H9 (cell line): Measurements from ENCODE around the gene MPV17L2. TPM values are rescaled to one million over a fixed set of nuclear protein-coding genes. Genes with fewer than 3 reads are reported as not detected.

Experiments
- DNase-seq: peaks from one replicate; pipeline ENCODE4 v3.0.0-alpha.2; 2017
- H2AFZ ChIP-seq: one replicate; pipeline ENCODE4 v1.6.1; 2013; ENCODE audit warnings: mild to moderate bottlenecking, low read length, control low read depth, moderate library complexity
- H2AK5ac ChIP-seq: 2 replicates; pipeline ENCODE4 v1.6.1; 2013; ENCODE audit warnings: low read length, control low read depth, mixed read lengths; ENCODE audit not compliant: insufficient read length
- H2BK120ac ChIP-seq: one replicate; pipeline ENCODE4 v1.6.1; 2013; ENCODE audit warnings: low read depth, mild to moderate bottlenecking, low read length, control low read depth, inconsistent platforms; ENCODE audit not compliant: poor library complexity, severe bottlenecking
- H2BK12ac ChIP-seq: 2 replicates; pipeline ENCODE4 v1.6.1; 2013; ENCODE audit warnings: low read length, control low read depth, mixed read lengths, low read depth; ENCODE audit not compliant: insufficient read length
- H2BK15ac ChIP-seq: 2 replicates; pipeline ENCODE4 v1.6.1; 2013; ENCODE audit warnings: low read depth, low read length, control low read depth
- H2BK20ac ChIP-seq: one replicate; pipeline ENCODE4 v1.6.1; 2013; ENCODE audit warnings: low read depth, mild to moderate bottlenecking, low read length, control low read depth, inconsistent platforms; ENCODE audit not compliant: poor library complexity, severe bottlenecking
- H2BK5ac ChIP-seq: 2 replicates; pipeline ENCODE4 v1.6.1; 2013; ENCODE audit warnings: low read length, control low read depth, mixed read lengths; ENCODE audit not compliant: insufficient read length
- H3K14ac ChIP-seq: 2 replicates; pipeline ENCODE4 v1.6.1; 2013; ENCODE audit warnings: low read length, control low read depth; ENCODE audit not compliant: insufficient read depth
- H3K18ac ChIP-seq: 2 replicates; pipeline ENCODE4 v1.6.1; 2013; ENCODE audit warnings: low read depth, mild to moderate bottlenecking, mixed read lengths, low read length, control low read depth; ENCODE audit not compliant: insufficient read length
- H3K23ac ChIP-seq: 2 replicates; pipeline ENCODE4 v1.6.1; 2013; ENCODE audit warnings: low read length, control low read depth, mixed read lengths, low read depth; ENCODE audit not compliant: insufficient read length
- H3K23me2 ChIP-seq: 2 replicates; pipeline ENCODE4 v1.6.1; 2013; ENCODE audit warnings: low read depth, mild to moderate bottlenecking, mixed read lengths, low read length, control low read depth; ENCODE audit not compliant: insufficient read length, poor library complexity, severe bottlenecking
- H3K27ac ChIP-seq: 2 replicates; pipeline ENCODE4 v1.5.1; 2013; ENCODE audit warnings: low read length, control low read depth, mixed read lengths, low read depth; ENCODE audit not compliant: insufficient read length
- H3K27me3 ChIP-seq: 2 replicates; pipeline ENCODE4 v1.6.1; 2013; ENCODE audit warnings: low read length, control low read depth, inconsistent platforms; ENCODE audit not compliant: insufficient read depth
- H3K4ac ChIP-seq: 2 replicates; pipeline ENCODE4 v1.6.1; 2013; ENCODE audit warnings: low read depth, mild to moderate bottlenecking, control low read depth, inconsistent platforms, low read length, moderate library complexity
- H3K4me1 ChIP-seq: 2 replicates; pipeline ENCODE4 v1.6.1; 2013; ENCODE audit warnings: low read length, control low read depth, inconsistent platforms; ENCODE audit not compliant: insufficient read depth
- H3K4me2 ChIP-seq: 2 replicates; pipeline ENCODE4 v1.6.1; 2013; ENCODE audit warnings: low read length, control low read depth, mixed read lengths; ENCODE audit not compliant: insufficient read length, insufficient read depth
- H3K56ac ChIP-seq: 2 replicates; pipeline ENCODE4 v1.6.1; 2013; ENCODE audit warnings: low read depth, mild to moderate bottlenecking, mixed read lengths, low read length, control low read depth; ENCODE audit not compliant: insufficient read length
- H3K79me1 ChIP-seq: 2 replicates; pipeline ENCODE4 v1.6.1; 2013; ENCODE audit warnings: low read depth, mild to moderate bottlenecking, moderate library complexity, low read length, control low read depth, inconsistent platforms; ENCODE audit not compliant: insufficient read depth, poor library complexity, severe bottlenecking
- H3K79me2 ChIP-seq: 2 replicates; pipeline ENCODE4 v1.6.1; 2013; ENCODE audit warnings: low read length, control low read depth, inconsistent platforms; ENCODE audit not compliant: insufficient read depth
- H3K9ac ChIP-seq: 2 replicates; pipeline ENCODE4 v1.6.1; 2013; ENCODE audit warnings: low read length, control low read depth, mixed read lengths; ENCODE audit not compliant: insufficient read length; ENCODE audit errors: extremely low read depth
- H3K9me3 ChIP-seq: one replicate; pipeline ENCODE4 v1.6.1; 2013; ENCODE audit warnings: low read depth, low read length, inconsistent platforms; ENCODE audit not compliant: control insufficient read depth
- H3T11ph ChIP-seq: one replicate; pipeline ENCODE4 v1.6.1; 2013; ENCODE audit warnings: mild to moderate bottlenecking, low read length, control low read depth, inconsistent platforms
- H4K20me1 ChIP-seq: one replicate; pipeline ENCODE4 v1.6.1; 2013; ENCODE audit not compliant: control insufficient read depth, insufficient read length, insufficient read depth
- H4K5ac ChIP-seq: 2 replicates; pipeline ENCODE4 v1.6.1; 2013; ENCODE audit warnings: low read depth, mild to moderate bottlenecking, mixed read lengths, low read length, control low read depth; ENCODE audit not compliant: insufficient read length
- H4K8ac ChIP-seq: replicated peaks from 2 replicates; pipeline ENCODE4 v1.6.1; 2013; ENCODE audit warnings: low read length, control low read depth, mixed read lengths, low read depth; ENCODE audit not compliant: insufficient read length
- H4K91ac ChIP-seq: 2 replicates; pipeline ENCODE4 v1.6.1; 2013; ENCODE audit warnings: low read depth, mild to moderate bottlenecking, moderate library complexity, mixed read lengths, low read length, control low read depth; ENCODE audit not compliant: insufficient read length
- H3K27ac Mint-ChIP-seq, 3 experiments: 2 replicates in 2 of 3; 3 replicates in 1 of 3; pipeline ENCODE4 v1.8.0; 2020 to 2021; ENCODE audit warnings: mixed read lengths in 3 of 3, mild to moderate bottlenecking in 1 of 3, moderate library complexity in 1 of 3
- H3K27me3 Mint-ChIP-seq: 2 replicates; pipeline ENCODE4 v1.8.0; 2021; ENCODE audit warnings: low read depth, mild to moderate bottlenecking, moderate library complexity, mixed read lengths
- H3K36me3 Mint-ChIP-seq, 3 experiments: 2 replicates in 2 of 3; 3 replicates in 1 of 3; pipeline ENCODE4 v1.8.0; 2020 to 2021; ENCODE audit warnings: low read depth in 3 of 3, mixed read lengths in 3 of 3; ENCODE audit not compliant: insufficient read depth in 1 of 3
- H3K4me1 Mint-ChIP-seq, 2 experiments: 2 replicates each; pipeline ENCODE4 v1.8.0; 2020; ENCODE audit warnings: mixed read lengths in 2 of 2
- H3K4me3 Mint-ChIP-seq, 2 experiments: 2 replicates in 1 of 2; 3 replicates in 1 of 2; pipeline ENCODE4 v1.8.0; 2020 to 2021; ENCODE audit warnings: mild to moderate bottlenecking in 2 of 2, mixed read lengths in 2 of 2, moderate library complexity in 1 of 2
- H3K9me3 Mint-ChIP-seq, 2 experiments: 2 replicates in 1 of 2; 3 replicates in 1 of 2; pipeline ENCODE4 v1.8.0; 2020; ENCODE audit warnings: mild to moderate bottlenecking in 2 of 2, mixed read lengths in 2 of 2, moderate library complexity in 1 of 2
- CTCF ChIP-seq: fragments of 200-600 bp; sonication (generic); conservative IDR thresholded peaks from 3 replicates; pipeline ENCODE4 v1.8.0; 2021; ENCODE audit warnings: antibody characterized with exemption, mild to moderate bottlenecking
- WGBS: extraction: QIAGEN DNeasy Blood & Tissue Kit; methylation state at CpG from one replicate; pipeline ENCODE4 v1.1.7; 2013; ENCODE audit warnings: missing lambda C conversion rate, low lambda C conversion rate, mixed read lengths; ENCODE audit not compliant: insufficient read length; ENCODE audit errors: extremely low coverage; 5-methylcytosine and 5-hydroxymethylcytosine counted together
- total RNA-seq: library from RNA; stranded (reverse); gene quantifications from 2 replicates; pipeline ENCODE4 v1.2.1, GENCODE V29; 2021

The MPV17L2 gene
- total RNA-seq, 1 experiment from 2014 or later, result 26.4 TPM

GRCh38 chr19:18144906-18145305 lies 48.1 kb upstream of the MPV17L2 start:
- Histone ChIP-seq H3T11ph (no peak overlapping the region), H4K91ac (no peak overlapping the region), H3K18ac (no peak overlapping the region), H2AFZ (no peak overlapping the region), H4K20me1 (no peaks in the 10 kb centered on the region), H2BK20ac (no peak overlapping the region), H3K79me2 (no peaks in the 10 kb centered on the region), H3K56ac (no peak overlapping the region), H4K5ac (no peak overlapping the region), H2BK120ac (no peak overlapping the region), H3K9me3 (no peaks in the 10 kb centered on the region), H2BK5ac (no peak overlapping the region), H3K4me1 (no peaks in the 10 kb centered on the region), H3K23me2 (no peaks in the 10 kb centered on the region), H3K4me2 (no peak overlapping the region), H2BK12ac (no peak overlapping the region), H3K23ac (no peak overlapping the region), H2AK5ac (no peak overlapping the region), H2BK15ac (no peak overlapping the region), H3K27ac (no peak overlapping the region), H3K27me3 (no peaks in the 10 kb centered on the region), H3K79me1 (no peaks in the 10 kb centered on the region), H3K9ac (no peak overlapping the region), H4K8ac (no peak overlapping the region), H3K4ac (no peak overlapping the region), H3K14ac (no peak overlapping the region)
- DNase-seq, result no peak
- peaks cover 25 to 54% (median 49%) of the 10 kb centered on the region in 3 experiments for H3K36me3 Mint-ChIP-seq
- TF ChIP-seq CTCF, result no peak
- WGBS, result no CpG with 5 or more reads among the region's 28 CpGs
- H3K27me3 Mint-ChIP-seq, result no peaks in the 10 kb centered on the region
- H3K4me1 Mint-ChIP-seq, result peaks cover 0 to 3% of the 10 kb centered on the region in 2 experiments; a peak in 1 of 4 replicates
- no peak overlapping the region; a peak in 1 of 5 replicates for H3K4me3 Mint-ChIP-seq
- H3K27ac Mint-ChIP-seq, result no peak overlapping the region
- peaks cover 0 to 4% of the 10 kb centered on the region in 2 experiments; a peak in 1 of 5 replicates for H3K9me3 Mint-ChIP-seq
